Gastrocnemius medialis (tissue), 4 donors: ENCODE data around the gene CDH4.

Experiments used
- POLR2A ChIP-seq, 2 donors: fragments of 450-650 bp; IDR thresholded peaks; one replicate each; pipeline ENCODE4 v1.6.1; 2017; ENCODE audit warnings: antibody characterized with exemption in 2 of 2, mild to moderate bottlenecking in 2 of 2, moderate library complexity in 2 of 2
- TF ChIP-seq, protein P1 (sequence below), 5 experiments: fragments of 450-650 bp in 3 of 5; fragments of 200-600 bp in 2 of 5; sonication (generic) in 2 of 5; IDR thresholded peaks in 4 of 5; conservative IDR thresholded peaks in 1 of 5; 1 replicate in 4 of 5; 2 replicates in 1 of 5; pipeline ENCODE4 v1.5.1; 2016 to 2019; ENCODE audit warnings: antibody characterized with exemption in 5 of 5, mild to moderate bottlenecking in 3 of 5, moderate library complexity in 3 of 5

- TF ChIP-seq, protein P1, sequence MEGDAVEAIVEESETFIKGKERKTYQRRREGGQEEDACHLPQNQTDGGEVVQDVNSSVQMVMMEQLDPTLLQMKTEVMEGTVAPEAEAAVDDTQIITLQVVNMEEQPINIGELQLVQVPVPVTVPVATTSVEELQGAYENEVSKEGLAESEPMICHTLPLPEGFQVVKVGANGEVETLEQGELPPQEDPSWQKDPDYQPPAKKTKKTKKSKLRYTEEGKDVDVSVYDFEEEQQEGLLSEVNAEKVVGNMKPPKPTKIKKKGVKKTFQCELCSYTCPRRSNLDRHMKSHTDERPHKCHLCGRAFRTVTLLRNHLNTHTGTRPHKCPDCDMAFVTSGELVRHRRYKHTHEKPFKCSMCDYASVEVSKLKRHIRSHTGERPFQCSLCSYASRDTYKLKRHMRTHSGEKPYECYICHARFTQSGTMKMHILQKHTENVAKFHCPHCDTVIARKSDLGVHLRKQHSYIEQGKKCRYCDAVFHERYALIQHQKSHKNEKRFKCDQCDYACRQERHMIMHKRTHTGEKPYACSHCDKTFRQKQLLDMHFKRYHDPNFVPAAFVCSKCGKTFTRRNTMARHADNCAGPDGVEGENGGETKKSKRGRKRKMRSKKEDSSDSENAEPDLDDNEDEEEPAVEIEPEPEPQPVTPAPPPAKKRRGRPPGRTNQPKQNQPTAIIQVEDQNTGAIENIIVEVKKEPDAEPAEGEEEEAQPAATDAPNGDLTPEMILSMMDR (IDR thresholded peaks at IDR 0.05 in 4 of 5, conservative IDR thresholded peaks at IDR 0.05 in 1 of 5) = no peak
- no peak for TF ChIP-seq POLR2A (IDR thresholded peaks at IDR 0.05)
Observed at GRCh38 chr20:61640871-61641245, 388.8 kb downstream of the CDH4 start.
